ENCODE measurements around the gene SERPING1.
A peak's percentile ranks its signal among the peaks of the same experiment; 100 is the strongest.
"Not testable (repeated sequence)": the region's sequence is repeated elsewhere in the genome, so short reads cannot be mapped to it uniquely, and the experiment has no call there.

SERPING1 gene

GRCh38 chr11:57638811-57639320 is 41.4 kb downstream of the SERPING1 start:
- DNase-seq = no peak

- no peak for DNase-seq
These were observed 42.0 kb downstream of the SERPING1 start for GRCh38 chr11:57639321-57640067.

GRCh38 chr11:57640068-57640800 is 42.7 kb downstream of the SERPING1 start:
- no peak for DNase-seq

DNA sequence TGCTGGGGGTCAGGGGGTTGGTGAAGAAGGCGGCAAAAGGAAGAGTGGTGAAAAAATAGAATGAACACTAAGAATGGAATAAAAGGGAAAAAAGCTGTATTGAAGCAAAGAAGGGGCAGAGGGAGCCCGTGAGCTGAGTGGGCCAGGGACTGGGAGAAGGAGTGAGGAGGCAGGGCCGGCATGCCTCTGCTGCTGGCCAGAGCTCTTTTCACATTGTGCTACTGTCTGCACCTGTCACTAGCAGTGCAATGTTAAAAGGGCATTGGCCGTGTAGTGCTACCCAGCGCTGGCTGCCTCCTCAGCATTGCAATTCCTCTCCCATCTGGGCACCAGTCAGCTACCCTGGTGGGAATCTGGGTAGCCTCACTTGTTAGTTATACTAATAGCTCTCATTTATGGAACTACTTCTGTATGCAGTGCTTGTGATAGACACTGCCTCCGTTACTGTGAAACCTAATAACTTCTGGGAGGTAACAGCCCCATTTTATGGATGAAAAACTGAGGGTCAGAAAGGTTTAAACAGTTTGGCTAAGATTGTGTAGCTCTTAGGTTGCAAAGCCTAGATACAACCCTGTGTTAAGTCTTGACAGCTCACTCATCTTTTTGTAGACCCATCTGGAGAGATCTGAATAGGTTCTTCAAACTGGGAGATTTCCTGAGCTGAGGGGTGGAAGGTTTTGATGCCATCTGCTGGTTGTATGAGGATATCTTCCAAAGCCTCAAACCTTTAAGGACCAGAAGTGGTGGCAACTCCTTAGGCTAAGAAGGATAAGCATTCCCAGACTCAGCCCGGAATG is 43.7 kb downstream of the SERPING1 start:
- peak; percentile 24 for DNase-seq

DNA sequence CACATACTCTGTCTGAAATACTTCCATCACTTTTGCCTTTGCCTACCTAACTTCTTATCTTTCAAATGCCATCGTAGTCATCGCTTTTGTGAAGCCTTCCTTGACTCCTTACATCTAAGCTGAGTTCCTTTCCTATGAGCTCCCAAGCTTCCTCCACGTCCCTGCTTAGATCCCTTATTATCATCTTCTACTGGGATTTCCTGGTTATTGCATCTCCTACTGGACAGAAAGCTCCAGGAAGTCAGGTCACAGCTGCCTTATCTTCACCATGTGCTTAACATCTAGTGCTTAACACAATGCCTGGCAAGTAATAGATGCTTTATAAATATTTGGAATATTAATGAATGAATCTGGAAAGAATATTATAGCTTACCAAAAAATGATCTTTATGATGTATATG is 46.3 kb downstream of the SERPING1 start:
- no peak for DNase-seq

DNA sequence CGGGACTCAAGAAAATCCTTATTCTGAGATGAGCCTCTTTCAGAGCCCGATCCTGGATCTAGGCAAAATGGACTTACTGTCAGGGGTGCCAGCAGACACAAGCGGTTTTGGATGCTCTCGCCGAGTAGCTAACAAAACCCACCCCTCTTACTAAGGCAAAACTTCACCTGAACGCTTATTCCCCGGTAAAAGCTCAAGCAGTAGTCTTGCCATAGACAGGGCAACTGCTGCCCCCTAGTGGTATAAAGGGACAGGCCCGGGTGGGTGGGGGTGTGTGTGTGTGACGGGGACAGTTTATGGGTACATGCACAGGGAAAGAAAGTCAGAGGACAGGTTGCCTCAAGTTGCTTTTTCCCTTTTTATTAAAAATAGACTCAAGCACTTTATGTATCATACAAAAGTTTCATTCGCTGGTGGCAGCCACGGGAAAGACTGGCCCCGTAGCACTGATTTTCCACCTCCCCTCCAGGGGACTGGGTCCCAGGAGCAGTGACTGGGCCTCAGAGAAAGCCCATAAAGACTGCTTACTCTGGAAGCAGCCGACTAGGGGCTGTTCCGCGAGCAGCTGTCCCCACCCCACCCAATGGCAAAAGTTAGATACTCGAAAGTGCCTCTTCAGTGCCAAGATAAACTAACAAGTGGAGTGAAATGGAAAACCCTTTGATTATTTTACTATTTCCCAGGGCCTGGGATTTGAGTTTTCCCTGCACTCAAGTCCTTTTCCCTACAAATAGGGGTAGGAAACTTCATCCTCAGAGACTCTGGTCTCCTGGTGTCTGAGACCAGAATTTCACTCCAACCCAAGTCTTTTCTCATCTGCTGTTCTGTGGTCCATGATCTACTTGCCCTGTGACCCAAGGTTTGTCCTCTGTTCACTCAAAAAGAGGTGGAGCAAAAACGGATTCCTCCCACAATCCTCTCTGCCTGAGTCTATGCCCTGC is 47.5 kb downstream of the SERPING1 start:
- peak; percentile 76 for DNase-seq

DNA sequence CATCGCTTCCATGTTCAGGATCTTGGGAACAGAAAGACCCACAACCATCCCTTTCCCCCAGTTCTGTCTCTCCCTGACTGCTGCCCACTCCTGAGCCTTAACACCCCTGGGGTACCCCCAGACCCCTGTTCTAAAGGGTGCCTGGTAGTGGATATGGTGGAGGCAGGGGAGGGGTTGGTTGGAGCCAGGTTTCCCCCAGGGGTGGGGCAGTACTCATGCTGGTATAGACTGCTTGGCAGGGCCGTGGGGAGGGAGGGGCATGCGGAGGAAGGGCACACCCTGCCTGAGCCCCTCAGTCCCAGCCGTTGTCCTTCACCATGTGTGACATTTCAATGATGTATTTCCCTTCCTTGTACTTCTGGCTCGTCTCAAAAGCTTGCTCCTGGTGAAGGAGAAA is 48.2 kb downstream of the SERPING1 start:
- no peak for DNase-seq

DNA sequence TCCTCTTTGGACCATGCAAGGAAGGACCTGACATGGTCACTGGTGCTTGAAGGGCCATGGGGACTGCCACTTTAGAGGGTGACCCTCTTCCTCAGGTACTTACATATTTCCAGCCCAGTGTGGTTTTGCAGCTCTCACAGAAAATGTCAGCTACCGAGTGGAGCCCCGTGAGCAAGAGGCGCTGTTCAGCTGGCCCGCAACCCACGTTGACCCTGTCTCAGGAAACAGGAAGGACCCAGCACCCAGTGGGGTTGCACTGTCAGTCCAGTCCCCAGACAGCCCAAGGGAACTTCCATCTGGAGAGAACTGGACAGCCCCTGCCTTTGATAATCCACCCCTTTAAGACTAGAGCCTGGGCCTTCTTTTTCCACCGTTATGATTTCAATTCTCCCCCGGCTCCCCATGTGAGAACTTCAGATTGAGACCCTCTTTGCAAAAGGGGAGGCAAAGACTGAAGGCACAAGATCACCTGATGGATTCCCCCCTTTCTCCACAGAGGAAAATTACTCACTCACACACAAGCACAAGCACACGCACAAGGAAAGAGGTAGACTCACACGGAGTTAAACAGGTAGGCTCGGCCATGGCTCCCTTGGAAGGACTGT is 48.8 kb downstream of the SERPING1 start:
- DNase-seq = no peak

- DNase-seq = peak; percentile 32
These were observed 49.4 kb downstream of the SERPING1 start for GRCh38 chr11:57646799-57647303.

GRCh38 chr11:57647372-57647771 is 49.9 kb downstream of the SERPING1 start:
- peak; percentile 38 for DNase-seq

DNA sequence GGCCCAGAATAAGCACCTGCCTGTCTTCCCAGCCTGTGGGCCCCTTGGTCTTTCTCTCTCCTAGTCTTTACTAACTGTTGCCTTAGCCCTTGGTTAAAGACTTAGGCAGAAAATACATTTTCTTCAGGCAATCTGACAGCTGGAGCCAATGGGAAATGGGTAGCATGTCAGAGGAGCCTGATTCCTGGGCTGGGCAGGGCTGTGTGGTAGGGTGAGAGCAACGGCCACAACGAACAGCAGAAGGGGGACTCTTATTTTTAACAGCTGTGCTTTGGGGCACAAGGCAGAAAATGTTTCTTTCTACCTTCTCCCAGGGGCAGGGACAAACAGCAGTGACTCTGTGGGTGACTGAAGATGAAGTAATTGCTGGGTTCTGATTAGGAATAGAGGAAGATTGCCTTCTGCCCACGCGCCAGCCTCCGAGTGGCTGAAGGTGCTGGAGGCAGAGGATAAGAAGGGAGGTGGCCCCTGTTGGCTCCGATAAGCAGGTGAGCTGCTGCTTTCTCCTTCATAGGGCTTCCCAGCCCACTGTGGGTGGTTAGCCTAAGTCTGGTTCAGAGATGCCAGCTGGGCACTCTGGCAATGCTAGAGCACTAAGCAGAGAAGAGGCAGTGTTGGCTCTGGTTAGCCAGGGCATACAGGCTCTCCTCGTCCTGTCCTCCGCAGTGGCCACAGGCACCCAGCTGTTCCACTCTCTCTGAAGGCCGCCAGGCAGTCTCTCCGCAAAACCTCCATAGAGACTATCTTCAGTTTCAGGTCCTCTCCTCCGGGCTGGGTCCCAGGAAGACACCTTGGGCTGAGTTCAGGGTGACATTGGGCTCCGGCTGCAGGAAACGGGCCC is 50.7 kb downstream of the SERPING1 start:
- no peak for DNase-seq

GRCh38 chr11:57648801-57649735 is 51.6 kb downstream of the SERPING1 start:
- DNase-seq = peak; percentile 20

GRCh38 chr11:57649826-57650738 is 52.6 kb downstream of the SERPING1 start, which contains the start of gene YPEL4:
YPEL4 (minus strand) TSS chr11:57649912; CDS start chr11:57647107, 2,805 bp downstream.
- peak; percentile 18 for DNase-seq

GRCh38 chr11:57650739-57651090 is 53.2 kb downstream of the SERPING1 start:
- DNase-seq = no peak

DNA sequence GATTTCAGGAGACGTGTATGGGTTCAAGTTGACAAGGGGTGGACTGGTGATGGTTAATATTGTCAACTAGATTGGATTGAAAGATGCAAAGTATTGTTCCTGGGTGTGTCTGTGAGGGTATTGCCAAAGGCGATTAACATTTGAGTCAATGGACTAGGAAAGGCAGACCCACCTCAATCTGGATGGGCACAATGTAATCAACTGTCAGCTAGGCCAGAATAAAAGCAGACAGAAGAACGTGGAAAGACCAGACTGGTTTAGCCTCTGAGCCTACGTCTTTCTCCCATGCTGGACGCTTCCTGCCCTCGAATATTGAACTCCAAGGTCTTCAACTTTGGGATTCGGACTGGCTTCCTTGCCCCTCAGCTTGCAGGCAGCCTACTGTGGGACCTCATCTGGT is 53.9 kb downstream of the SERPING1 start:
- no peak for DNase-seq

DNA sequence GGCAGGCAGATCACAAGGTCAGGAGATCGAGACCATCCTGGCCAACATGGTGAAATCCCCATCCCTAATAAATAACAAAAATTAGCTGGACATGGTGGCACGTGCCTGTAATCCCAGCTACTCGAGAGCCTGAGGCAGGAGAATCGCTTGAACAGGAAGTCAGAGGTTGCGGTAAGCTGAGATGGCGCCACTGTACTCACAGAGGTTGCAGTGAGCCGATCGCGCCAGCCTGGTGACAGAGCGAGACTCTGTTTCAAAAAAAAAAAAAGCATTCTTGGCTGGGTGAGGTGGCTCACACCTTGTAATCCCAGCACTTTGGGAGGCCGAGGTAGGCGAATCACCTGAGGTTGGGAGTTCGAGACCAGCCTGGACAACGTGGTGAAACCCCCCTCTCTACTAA is 54.7 kb downstream of the SERPING1 start:
- DNase-seq = not testable (repeated sequence)

DNA sequence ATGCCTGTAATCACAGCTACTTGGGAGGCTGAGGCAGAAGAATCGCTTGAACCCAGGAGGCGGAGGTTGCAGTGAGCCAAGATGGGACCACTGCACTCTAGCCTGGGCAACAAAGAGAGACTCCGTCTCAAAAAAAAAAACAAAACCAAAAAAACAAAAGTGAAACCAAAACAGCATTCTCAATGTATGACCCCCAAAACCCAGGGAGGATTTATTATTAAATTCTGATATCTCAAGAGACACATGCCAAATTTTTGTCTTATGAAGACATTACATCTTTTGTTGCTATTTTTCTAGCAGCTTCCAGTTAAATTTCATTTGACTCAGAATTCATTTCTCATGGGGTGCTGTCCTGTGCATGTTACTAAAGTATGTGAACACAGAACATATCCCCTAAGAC is 55.2 kb downstream of the SERPING1 start:
- no peak for DNase-seq

DNA sequence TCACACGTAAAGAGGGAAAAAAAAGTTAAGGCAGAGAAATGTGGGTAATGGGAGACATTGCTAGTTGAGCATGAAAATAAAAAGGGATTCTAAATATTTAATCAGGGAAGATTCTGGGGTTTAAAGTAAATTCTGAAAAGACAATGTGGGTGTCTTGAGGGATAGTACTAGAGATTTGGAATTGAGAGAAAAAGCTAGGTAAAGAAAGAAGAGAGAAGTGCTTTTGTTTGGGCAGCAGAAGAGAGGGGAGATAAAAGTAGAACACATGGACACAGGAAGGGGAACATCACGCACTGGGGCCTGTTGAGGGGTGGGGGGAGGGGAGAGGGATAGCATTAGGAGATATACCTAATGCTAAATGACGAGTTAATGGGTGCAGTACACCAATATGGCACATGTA is 55.7 kb downstream of the SERPING1 start:
- DNase-seq = no peak

Data from NCI-H1105 treated with DMSO at 0.1 percent for 48 hours (cell line).